Measurements from ENCODE around the gene WDFY2. TPM values are rescaled to one million over a fixed set of nuclear protein-coding genes. Genes with fewer than 3 reads are reported as not detected.

Gene WDFY2
- total and polyA plus RNA-seq, 10 of the 15 experiments (the other 5 are each of a cell fraction or from before 2014, with no cell fraction given), result 2.1 to 13.0 (median 8.1) TPM

DNA sequence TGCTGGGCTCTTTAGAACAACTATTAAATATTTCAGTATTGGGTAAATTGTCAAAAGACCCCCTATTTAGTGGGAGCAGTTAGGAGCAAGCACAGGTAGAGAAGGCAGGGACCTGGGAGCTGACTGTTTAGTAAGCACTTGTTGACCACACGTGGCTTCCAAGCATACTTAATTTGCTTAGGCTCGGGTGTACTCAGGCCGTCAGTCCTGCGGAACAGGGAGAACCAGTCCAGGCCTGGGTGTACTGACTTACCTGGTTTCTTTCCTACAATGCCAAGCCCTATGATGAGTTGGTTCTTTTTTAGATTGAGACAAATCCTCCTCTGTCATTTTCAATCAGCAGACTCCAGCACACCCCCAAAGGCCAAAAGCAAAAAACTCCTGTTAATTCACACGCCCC is 90.0 kb downstream of the WDFY2 start:
- H3K36me3 ChIP-seq (ENCODE audit: control insufficient read depth in 2 of 2, insufficient read depth in 2 of 2, low read length in 1 of 2), result no peaks in the 10 kb centered on the region
- H3K27me3 ChIP-seq (replicated peaks in 1 of 2; ENCODE audit: control insufficient read depth in 2 of 2, insufficient read depth in 2 of 2, low read length in 1 of 2), result no peaks in the 10 kb centered on the region
- CTCF ChIA-PET, result interaction anchor here (1.5 kb wide), 1 partner anchor 12 kb away, joined by 5 read pairs; no protein-coding TSS in a partner anchor
- no peak overlapping the region for H3K4me3 ChIP-seq
- H3K4me1 ChIP-seq (ENCODE audit: control insufficient read depth, insufficient read depth, low read length), result no peaks in the 10 kb centered on the region
- DNase-seq (ENCODE audit: low read depth, low spot score) (no peak), ATAC-seq (no peak), FAIRE-seq (no peak)
- SMC1A ChIA-PET (ENCODE audit: uncharacterized antibody, unreplicated experiment), result interaction anchor here (1.1 to 1.2 kb wide), 2 partner anchors 41 to 72 kb away, joined by 3 read pairs; no protein-coding TSS in a partner anchor
- H3K27ac ChIP-seq (ENCODE audit: control insufficient read depth, insufficient read depth), result no peak overlapping the region
- in situ Hi-C loops (cut with MboI) (no loop called here), intact Hi-C loops (cut with micrococcal nuclease; ENCODE audit: unreplicated experiment) (no loop called here)
- H3K9ac ChIP-seq (ENCODE audit: control insufficient read depth, insufficient read depth, low read length), result no peak overlapping the region
- H3K79me2 ChIP-seq (ENCODE audit: control insufficient read depth, insufficient read depth, low read length), result no peaks in the 10 kb centered on the region; the same call in 1 of the 2 replicates
- H4K20me1 ChIP-seq (ENCODE audit: control insufficient read depth, insufficient read depth), result no peaks in the 10 kb centered on the region
- no peak overlapping the region for H2AFZ ChIP-seq (ENCODE audit: control insufficient read depth, low read depth, low read length)
- no TSS peak for BruUV-seq (replicated peaks)
- 82% methylated on average over 5 of the region's 5 CpGs for WGBS (ENCODE audit: insufficient coverage, insufficient replicate concordance, low lambda C conversion rate, missing lambda C conversion rate)
- RAD21 ChIA-PET (ENCODE audit: unreplicated experiment), result interaction anchor here (1.1 to 1.3 kb wide), 2 partner anchors 10 to 15 kb away, joined by 3 to 4 read pairs; no protein-coding TSS in a partner anchor
- peaks cover 2% of the 10 kb centered on the region; the same call in 1 of the 3 replicates for H3K9me3 ChIP-seq (replicated peaks; ENCODE audit: control insufficient read depth, insufficient read depth, low read length)
- H3K4me2 ChIP-seq (ENCODE audit: control insufficient read depth, insufficient read depth), result no peak overlapping the region
- POLR2A ChIA-PET, result no interaction called here
- TF ChIP-seq CEBPB (IDR thresholded peaks at IDR 0.05; ENCODE audit: borderline replicate concordance in 1 of 2, low read depth in 2 of 2, low read length in 2 of 2) (no peak), RAD51 (IDR thresholded peaks at IDR 0.05) (no peak), CBX5 (IDR thresholded peaks at IDR 0.05; ENCODE audit: low read depth) (no peak), SREBF1 (IDR thresholded peaks at IDR 0.05; ENCODE audit: low read length) (no peak), SRF (IDR thresholded peaks at IDR 0.05; ENCODE audit: low read depth in 2 of 2, low read length in 2 of 2) (no peak), KDM1A (IDR thresholded peaks at IDR 0.05; ENCODE audit: borderline replicate concordance) (no peak), RAD21 (IDR thresholded peaks at IDR 0.05; ENCODE audit: insufficient read depth, low read depth, low read length) (no peak), FOXM1 (IDR thresholded peaks at IDR 0.05; ENCODE audit: low read depth, low read length) (no peak), RCOR1 (conservative IDR thresholded peaks at IDR 0.05; ENCODE audit: low read depth, low read length) (no peak), SIX5 (IDR thresholded peaks at IDR 0.05; ENCODE audit: low read depth, low read length, severe bottlenecking) (no peak), POLR2AphosphoS2 (IDR thresholded peaks at IDR 0.05; ENCODE audit: low read depth, low read length) (no peak), BMI1 (IDR thresholded peaks at IDR 0.05; ENCODE audit: borderline replicate concordance) (no peak), SUZ12 (IDR thresholded peaks at IDR 0.05; ENCODE audit: unreplicated experiment) (no peak), SREBF2 (IDR thresholded peaks at IDR 0.05; ENCODE audit: low read length) (no peak), ZNF384 (IDR thresholded peaks at IDR 0.05; ENCODE audit: borderline replicate concordance, low read depth, low read length) (no peak)
- TF ChIP-seq, protein P1, sequence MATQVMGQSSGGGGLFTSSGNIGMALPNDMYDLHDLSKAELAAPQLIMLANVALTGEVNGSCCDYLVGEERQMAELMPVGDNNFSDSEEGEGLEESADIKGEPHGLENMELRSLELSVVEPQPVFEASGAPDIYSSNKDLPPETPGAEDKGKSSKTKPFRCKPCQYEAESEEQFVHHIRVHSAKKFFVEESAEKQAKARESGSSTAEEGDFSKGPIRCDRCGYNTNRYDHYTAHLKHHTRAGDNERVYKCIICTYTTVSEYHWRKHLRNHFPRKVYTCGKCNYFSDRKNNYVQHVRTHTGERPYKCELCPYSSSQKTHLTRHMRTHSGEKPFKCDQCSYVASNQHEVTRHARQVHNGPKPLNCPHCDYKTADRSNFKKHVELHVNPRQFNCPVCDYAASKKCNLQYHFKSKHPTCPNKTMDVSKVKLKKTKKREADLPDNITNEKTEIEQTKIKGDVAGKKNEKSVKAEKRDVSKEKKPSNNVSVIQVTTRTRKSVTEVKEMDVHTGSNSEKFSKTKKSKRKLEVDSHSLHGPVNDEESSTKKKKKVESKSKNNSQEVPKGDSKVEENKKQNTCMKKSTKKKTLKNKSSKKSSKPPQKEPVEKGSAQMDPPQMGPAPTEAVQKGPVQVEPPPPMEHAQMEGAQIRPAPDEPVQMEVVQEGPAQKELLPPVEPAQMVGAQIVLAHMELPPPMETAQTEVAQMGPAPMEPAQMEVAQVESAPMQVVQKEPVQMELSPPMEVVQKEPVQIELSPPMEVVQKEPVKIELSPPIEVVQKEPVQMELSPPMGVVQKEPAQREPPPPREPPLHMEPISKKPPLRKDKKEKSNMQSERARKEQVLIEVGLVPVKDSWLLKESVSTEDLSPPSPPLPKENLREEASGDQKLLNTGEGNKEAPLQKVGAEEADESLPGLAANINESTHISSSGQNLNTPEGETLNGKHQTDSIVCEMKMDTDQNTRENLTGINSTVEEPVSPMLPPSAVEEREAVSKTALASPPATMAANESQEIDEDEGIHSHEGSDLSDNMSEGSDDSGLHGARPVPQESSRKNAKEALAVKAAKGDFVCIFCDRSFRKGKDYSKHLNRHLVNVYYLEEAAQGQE (IDR thresholded peaks at IDR 0.05; ENCODE audit: low read depth, low read length), result no peak
- TF ChIP-seq, protein P2, sequence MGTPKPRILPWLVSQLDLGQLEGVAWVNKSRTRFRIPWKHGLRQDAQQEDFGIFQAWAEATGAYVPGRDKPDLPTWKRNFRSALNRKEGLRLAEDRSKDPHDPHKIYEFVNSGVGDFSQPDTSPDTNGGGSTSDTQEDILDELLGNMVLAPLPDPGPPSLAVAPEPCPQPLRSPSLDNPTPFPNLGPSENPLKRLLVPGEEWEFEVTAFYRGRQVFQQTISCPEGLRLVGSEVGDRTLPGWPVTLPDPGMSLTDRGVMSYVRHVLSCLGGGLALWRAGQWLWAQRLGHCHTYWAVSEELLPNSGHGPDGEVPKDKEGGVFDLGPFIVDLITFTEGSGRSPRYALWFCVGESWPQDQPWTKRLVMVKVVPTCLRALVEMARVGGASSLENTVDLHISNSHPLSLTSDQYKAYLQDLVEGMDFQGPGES (IDR thresholded peaks at IDR 0.05), result no peak

Data from GM12878 (cell line).